HS-5 (cell line): Measurements from ENCODE around the gene RBBP8NL.

ENCODE experiments used
- DNase-seq: peaks from one replicate; pipeline ENCODE4 v3.0.0-alpha.2; 2012; ENCODE audit warnings: low read depth

RBBP8NL gene

DNA sequence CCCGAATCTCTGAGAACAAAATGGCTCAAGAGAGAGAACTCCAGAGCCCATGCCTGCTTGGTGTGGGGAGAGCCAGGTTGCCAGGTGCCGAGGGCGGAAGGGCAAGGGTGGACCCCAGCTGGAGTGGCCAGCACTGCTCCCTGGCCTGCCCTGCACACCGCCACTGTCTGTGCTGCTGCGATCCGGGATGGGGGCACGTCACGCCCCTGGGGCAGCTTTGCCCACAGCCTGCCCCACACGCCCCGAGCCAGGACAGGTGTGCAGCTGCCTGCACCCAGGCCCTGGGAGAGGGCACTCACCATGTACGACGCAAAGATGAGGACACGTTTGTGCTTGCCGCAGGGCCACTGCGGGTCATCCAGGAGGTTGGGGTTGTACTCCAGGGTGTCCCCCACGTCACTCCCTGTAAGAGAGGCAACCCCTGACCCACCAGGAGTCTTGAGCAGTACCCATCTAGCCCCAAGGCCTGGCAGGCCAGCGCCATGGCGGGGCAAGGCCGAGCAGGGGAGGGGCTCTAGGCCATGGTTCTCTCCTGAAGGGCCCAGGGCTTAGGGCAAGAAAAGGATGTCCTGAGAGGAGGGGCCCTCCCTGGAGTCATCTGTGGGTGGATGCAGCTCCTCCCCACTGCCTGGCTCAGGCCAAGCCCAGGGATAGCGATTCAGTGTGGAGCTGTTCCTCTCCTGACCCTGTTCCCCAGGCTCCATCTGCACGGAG lies 34.6 kb downstream of the RBBP8NL start:
- DNase-seq: no peak

DNA sequence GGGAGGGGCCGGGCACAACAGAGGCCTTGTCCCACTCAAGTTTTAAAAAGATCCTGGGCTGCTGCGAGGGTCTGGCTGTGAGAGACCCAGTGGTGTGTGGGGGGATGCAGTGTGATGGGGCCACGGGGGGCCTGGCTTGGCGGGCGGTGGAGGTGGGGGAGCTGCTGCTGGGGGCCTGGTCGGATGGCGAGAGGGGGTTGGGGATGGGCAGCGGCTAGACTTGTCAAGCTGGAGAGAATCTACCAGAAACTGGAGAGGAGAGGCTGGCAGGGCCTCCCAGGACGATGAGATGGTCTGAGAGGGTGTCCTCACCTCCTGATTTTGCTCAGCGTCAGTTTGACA lies 35.3 kb downstream of the RBBP8NL start:
- DNase-seq: no peak

GRCh38 chr20:62391165-62392076 lies 35.9 kb downstream of the RBBP8NL start:
- no peak for DNase-seq

DNA sequence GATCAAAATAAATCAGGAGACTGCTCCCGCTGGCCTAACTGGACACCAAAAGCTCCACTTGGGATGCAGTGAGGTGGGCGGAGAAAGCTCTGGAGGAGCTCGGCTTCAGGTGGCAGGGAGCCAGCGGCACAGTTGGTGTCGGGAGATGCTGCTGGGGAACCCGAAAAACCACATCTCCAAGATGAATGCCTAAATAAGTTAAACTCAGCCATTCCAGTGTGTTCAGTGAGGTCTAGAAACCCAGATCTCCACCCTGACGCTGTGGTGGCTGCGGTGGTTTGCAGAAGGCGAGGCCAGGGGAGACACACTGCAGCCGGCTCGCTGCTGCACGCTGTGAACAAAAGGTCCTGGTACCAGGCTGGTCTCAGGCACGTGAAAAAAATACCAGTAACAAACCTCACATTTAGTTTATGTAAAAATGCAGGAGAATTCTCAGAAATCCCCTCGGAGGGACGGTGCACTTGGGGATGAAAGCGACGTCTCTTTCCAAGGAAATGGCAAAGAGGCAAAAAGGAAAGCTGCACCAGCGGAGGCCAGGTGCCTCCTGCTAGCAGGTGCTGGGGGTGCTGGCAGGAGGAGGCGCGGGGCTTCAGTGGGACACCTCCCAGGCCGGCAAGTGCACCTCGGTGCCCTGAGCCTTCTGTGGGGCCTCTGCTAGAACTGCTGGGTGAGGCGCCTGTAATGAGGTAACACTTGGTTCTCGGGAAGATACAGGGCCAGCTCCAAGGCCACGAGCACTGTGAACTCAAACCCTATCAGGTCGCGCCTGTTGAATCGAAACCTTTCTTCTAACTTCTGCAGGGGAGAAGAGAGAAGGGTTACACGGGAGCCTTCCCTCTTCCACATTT lies 36.8 kb downstream of the RBBP8NL start:
- DNase-seq: no peak

DNA sequence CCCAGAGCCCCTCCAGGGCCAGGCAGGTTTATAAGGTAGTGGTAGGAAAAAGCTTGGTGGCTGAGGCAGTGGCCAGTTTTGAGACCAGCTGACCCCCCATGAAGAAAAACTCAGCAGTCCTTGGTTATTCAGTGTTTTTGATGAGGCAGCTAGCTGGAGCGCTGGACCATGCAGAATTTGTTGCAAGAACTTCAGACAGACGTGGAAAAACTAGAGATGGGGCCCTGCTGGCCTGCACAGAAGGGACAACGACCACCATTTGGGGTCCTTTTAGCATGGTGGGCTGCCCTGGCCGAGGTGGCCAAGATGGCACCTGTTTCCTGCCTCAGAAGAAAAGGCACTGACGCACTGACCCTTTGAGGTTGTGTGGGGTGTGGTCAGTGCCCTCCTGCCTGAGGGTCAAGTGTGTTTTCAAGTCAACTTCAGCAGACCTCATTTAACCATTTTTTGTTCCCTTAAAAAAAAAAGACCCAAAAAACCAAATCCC lies 37.7 kb downstream of the RBBP8NL start:
- no peak for DNase-seq

DNA sequence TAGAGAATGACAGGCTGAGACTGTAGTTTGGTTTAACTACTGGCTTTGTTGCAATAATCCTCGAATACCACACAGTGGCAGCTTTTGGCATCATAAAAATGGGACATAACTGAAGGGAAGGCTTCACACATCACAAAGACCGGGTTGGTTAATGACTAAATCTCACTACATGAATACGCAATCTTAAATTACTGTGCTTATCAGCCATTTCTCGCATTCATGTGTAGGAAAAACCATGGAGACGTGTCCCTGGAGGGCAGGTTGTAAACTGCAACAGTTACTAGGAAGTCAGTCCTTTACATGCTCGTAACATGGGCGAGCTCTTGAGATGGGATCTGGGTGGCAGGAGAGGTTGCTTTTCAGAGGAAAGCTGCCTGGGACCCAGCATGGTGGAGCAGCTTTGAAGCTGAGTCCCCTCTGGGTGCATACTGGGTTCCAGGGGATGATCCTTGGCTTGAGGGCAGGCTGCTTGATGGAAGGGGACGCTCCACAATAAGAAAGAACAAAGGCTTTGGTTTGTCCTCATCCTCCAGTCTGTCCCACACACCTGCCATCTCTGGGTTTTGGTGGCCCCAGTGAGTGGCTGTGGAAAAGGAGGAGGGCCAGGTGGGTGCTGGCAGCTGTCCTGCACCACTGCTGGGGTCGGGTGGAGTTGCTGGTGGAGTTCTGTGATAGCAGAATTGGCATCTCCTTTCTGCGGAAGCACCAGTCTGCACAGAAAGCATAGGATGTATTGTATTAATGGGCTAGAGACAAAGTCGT lies 38.3 kb downstream of the RBBP8NL start:
- DNase-seq: no peak

- no peak for DNase-seq
These were observed 39.3 kb downstream of the RBBP8NL start for GRCh38 chr20:62387933-62388635.

GRCh38 chr20:62387219-62387913 lies 40.0 kb downstream of the RBBP8NL start:
- DNase-seq: no peak

GRCh38 chr20:62386383-62387218 lies 40.7 kb downstream of the RBBP8NL start, which contains the start of gene RPS21:
RPS21 (plus strand) TSS chr20:62387103; CDS start chr20:62387339, 236 bp downstream.
- DNase-seq: peak; percentile 50

DNA sequence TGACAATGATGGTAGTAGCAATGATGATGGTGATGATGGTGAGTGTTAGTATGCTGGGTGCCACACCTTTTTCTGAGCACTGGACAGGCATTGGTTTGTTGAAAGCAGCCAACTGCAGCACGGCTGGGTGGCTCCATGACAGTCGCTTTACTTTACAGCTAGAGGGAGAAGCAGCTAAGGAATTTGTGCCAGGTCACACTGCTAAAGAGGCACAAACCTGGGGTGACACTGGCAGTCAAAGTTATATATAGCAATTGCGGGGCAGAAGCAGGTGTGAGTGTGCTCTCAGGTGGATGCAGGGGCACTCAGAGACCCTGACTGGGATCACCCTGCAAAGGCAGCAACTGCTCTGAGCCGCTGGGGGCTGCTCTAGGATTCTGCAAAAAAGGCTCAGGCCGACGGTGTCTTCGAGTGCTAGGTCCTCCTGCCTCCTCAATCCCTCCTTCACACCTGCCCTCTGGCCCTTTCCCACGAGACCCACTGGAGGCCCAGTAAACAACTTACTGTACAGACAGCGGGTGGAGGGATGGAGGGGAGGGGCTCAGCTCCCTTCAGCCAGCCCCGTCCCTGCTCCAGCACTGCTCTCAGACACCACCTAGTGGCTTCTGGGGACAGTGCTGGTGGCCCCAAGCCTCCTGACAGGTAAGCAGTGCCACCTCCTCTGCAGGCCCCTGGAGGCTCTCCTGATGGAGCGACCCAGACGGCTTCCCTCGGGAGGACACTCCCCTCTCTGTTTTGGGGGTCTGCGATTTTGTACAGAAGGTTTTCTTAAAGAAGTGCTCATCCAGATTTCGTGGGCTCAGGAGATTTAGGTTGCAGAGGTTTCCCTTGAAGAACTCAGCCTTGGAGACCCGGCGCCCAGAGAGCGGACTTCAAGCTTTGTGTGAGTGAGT lies 44.8 kb downstream of the RBBP8NL start:
- DNase-seq: no peak

DNA sequence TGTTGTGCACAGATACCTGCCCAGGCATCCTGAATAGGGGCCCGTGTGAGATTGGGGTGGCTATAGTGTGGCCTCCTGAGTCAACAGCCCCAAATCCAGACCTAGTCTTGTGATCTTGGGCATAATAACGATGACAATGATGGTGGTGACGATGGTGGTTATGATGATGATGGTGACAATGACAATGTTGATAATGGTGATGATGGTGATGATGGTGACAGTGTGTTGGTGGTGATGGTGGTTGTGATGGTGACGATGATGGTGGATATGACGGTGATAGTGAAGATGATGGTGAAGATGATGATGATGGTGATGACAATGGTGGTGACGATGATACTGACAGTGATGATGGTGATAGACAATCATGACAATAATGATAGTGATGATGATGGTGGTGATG lies 45.5 kb downstream of the RBBP8NL start:
- no peak for DNase-seq

GRCh38 chr20:62381202-62381797 lies 46.0 kb downstream of the RBBP8NL start:
- no peak for DNase-seq

DNA sequence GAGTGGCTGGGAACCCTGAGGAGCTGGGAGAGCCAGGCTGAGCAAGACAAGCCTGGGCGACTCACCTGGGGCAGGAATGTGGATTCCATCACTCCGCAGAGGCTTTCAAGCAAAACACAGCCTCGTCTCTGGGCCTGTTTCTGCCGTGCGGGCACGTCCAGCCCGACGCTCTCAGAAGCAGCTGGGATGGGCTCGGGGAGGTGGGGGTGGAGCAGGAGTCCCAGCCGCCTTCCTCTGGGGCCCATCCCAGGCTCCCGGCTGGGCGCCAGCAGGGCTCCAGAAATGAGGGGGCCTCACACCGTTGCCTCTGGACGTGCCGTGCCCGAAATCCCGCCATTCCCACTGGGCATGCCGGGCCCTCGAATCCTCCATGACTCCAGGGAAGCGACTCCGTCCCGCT lies 49.1 kb downstream of the RBBP8NL start:
- no peak for DNase-seq

GRCh38 chr20:62377615-62378178 lies 49.6 kb downstream of the RBBP8NL start:
- no peak for DNase-seq

DNA sequence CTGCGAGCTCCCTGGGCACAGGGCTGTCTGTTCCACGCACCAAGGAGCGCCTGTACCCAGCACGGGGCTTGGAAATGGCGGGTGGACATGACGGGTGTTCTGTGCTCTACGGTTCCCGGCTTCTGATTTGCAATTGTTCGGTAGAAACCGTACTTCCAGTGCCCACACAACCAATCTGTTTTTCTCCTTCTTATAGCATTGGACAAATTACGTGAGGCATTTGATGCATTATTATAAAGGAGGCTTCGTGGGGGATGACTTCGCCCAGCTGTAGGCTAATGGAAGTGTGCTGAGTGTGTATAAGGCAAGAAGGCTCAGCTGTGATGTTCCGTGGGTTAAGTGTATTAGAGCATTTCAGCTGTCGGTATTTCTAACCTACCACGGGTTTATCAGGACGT lies 50.3 kb downstream of the RBBP8NL start:
- DNase-seq: no peak

- no peak for DNase-seq
These were observed 51.0 kb downstream of the RBBP8NL start for GRCh38 chr20:62376112-62377063.
